Heart left ventricle (tissue), 16 donors: ENCODE data around the gene HS3ST1. TPM values are rescaled to one million over a fixed set of nuclear protein-coding genes. Genes with fewer than 3 reads are reported as not detected.
"Not testable (repeated sequence)": the region's sequence is repeated elsewhere in the genome, so short reads cannot be mapped to it uniquely, and the experiment has no call there.

Experiments
- ATAC-seq, 4 donors: fragments of 200-7000 bp; cut with Tn5 transposase; one replicate each; pipeline ENCODE4 v1.9.1; 2020 to 2022; ENCODE audit warnings: moderate library complexity in 4 of 4, mild to moderate bottlenecking in 3 of 4, moderate number of reproducible peaks in 1 of 4
- DNase-seq, 5 donors: peaks; one replicate each; pipeline ENCODE4 v3.0.0-alpha.2; 2020
- H3K27ac ChIP-seq, 12 donors: fragments of 200-600 bp; sonication (generic) in 4 of 12; one replicate each; pipeline versions ENCODE4 v1.5.0 to v1.8.0; 2016 to 2022; ENCODE audit warnings: mild to moderate bottlenecking in 2 of 12
- H3K27me3 ChIP-seq, 9 donors: fragments of 200-600 bp; sonication (generic) in 2 of 9; one replicate each; pipeline versions ENCODE4 v1.5.1 to v1.8.0; 2016 to 2022; ENCODE audit warnings: mild to moderate bottlenecking in 3 of 9
- H3K36me3 ChIP-seq, 9 donors: fragments of 200-600 bp; sonication (generic) in 2 of 9; one replicate each; pipeline versions ENCODE4 v1.5.0 to v1.8.0; 2018 to 2022; ENCODE audit warnings: mild to moderate bottlenecking in 2 of 9
- H3K4me1 ChIP-seq, 12 donors: fragments of 200-600 bp; sonication (generic) in 4 of 12; one replicate each; pipeline versions ENCODE4 v1.5.0 to v1.8.0; 2016 to 2022; ENCODE audit warnings: mild to moderate bottlenecking in 3 of 12
- H3K4me3 ChIP-seq, 12 donors: fragments of 200-600 bp; sonication (generic) in 4 of 12; one replicate each; pipeline versions ENCODE4 v1.5.0 to v1.8.0; 2017 to 2022; ENCODE audit warnings: mild to moderate bottlenecking in 9 of 12, moderate library complexity in 4 of 12
- H3K9me3 ChIP-seq, 12 donors: fragments of 200-600 bp; sonication (generic) in 4 of 12; one replicate each; pipeline versions ENCODE4 v1.5.0 to v1.8.0; 2016 to 2022; ENCODE audit warnings: mild to moderate bottlenecking in 1 of 12
- CTCF ChIP-seq, 12 donors: fragments of 200-600 bp; sonication (generic) in 4 of 12; IDR thresholded peaks; one replicate each; pipeline versions ENCODE4 v1.5.0 to v1.8.0; 2018 to 2022; ENCODE audit warnings: antibody characterized with exemption in 12 of 12, mild to moderate bottlenecking in 5 of 12
- POLR2A ChIP-seq, 2 donors: fragments of 450-650 bp; IDR thresholded peaks; one replicate each; pipeline ENCODE4 v1.6.1; 2017; ENCODE audit warnings: antibody characterized with exemption in 2 of 2, mild to moderate bottlenecking in 2 of 2, moderate library complexity in 2 of 2
- WGBS, 4 donors: extraction: QIAGEN DNeasy Blood & Tissue Kit in 2 of 4; methylation state at CpG; one replicate each; pipeline versions ENCODE4 v1.1.5 to v1.1.7; 2013 to 2018; 5-methylcytosine and 5-hydroxymethylcytosine counted together
- intact Hi-C, 10 donors: fragments of 100-400 bp; cut with DNase I; formaldehyde crosslinking; loops; one replicate each; pipeline versions ENCODE4 v1.11.1 to v1.14.2; 2022
- polyA plus RNA-seq, 2 donors: library from polyadenylated mRNA; stranded (reverse); fragments of 200-250 nt; gene quantifications; one replicate each; pipeline ENCODE4 v1.2.3, GENCODE V29; 2013
- total RNA-seq, 9 donors: library from RNA; depleted of rRNA in 2 of 9; stranded (reverse); fragments of >200 nt in 2 of 9; fragmentation: NEBNext Ultra II Directional in 3 of 9; extraction: Animal tissue kit (Norgen Biotek cat#: 25700) in 3 of 9; gene quantifications; one replicate each; pipeline versions ENCODE4 v1.1.0 to v1.2.4, GENCODE V29; 2016 to 2023
- donor health status: ischemic (EF 13 %, LVEDD 7.1; RV severe dilation, severe dysfunction).
- donor health status: healthy with polysubstance abuse.
- donor health status: DM: no; HTN: yes; CAD: no.
- donor health status: DM: no; HTN: no; CAD: no.
- donor health status: ischemic (EF 25% LVEDD 6.9; RV normal size, moderate dysfunction).
- donor health status: ischemic (EF 25% LVEDD 5.7; RV mildly dilated, moderate dysfunction).
- donor health status: healthy.
- donor health status: DM: yes; HTN: yes; CAD: no.
- donor health status: ischemic (EF 35%, LVEDD 5.7; RV mildly dilated, moderate dysfunction).
- donor health status: nonischemic (EF 11% LVEDD 7.7; RV severe dilation, severe dysfunction).
- donor health status: DM: yes; HTN: yes; CAD: no.
- donor health status: PGD.
- donor health status: ischemic (EF 29% LVEDD 5.4; RV normal size, mild dysfunction).
- donor health status: nonischemic (EF 23%, LVEDD 6.1; RV moderate dilation, normal function).

The HS3ST1 gene
- total and polyA plus RNA-seq, 11 donors = 0.30 to 2.5 (median 1.1) TPM

GRCh38 chr4:11393551-11393950 lies 35.1 kb downstream of the HS3ST1 start:
- H3K4me1 ChIP-seq = peaks cover 0 to 17% (median 0%) of the 10 kb centered on the region in 12 donors
- H3K9me3 ChIP-seq = no peaks in the 10 kb centered on the region
- intact Hi-C loops = no loop called here
- ATAC-seq (no peak), DNase-seq (no peak)
- TF ChIP-seq CTCF (IDR thresholded peaks at IDR 0.05) (no peak), POLR2A (IDR thresholded peaks at IDR 0.05) (no peak)
- no peaks in the 10 kb centered on the region for H3K27me3 ChIP-seq
- WGBS, 4 donors = 91 to 94% (median 93%) methylated on average over 2 of the region's 2 CpGs
- no peaks in the 10 kb centered on the region for H3K36me3 ChIP-seq
- H3K27ac ChIP-seq = no peak overlapping the region
- no peak overlapping the region for H3K4me3 ChIP-seq

DNA sequence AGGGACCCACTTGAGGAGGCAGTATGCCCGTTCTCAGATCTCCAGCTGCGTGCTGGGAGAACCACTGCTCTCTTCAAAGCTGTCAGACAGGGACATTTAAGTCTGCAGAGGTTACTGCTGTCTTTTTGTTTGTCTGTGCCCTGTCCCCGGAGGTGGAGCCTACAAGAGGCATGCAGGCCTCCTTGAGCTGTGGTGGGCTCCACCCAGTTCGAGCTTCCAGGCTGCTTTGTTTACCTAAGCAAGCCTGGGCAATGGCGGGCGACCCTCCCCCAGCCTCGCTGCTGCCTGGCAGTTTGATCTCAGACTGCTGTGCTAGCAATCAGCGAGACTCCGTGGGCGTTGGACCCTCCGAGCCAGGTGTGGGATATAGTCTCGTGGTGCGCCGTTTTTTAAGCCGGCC lies 44.6 kb downstream of the HS3ST1 start:
- H3K27me3 ChIP-seq, intact Hi-C loops, H3K4me3 ChIP-seq, H3K36me3 ChIP-seq, H3K9me3 ChIP-seq, DNase-seq, ATAC-seq, H3K27ac ChIP-seq, H3K4me1 ChIP-seq: not testable (repeated sequence)
- 76 to 85% (median 84%) methylated on average over 12 to 14 of the region's 15 CpGs for WGBS, 4 donors

DNA sequence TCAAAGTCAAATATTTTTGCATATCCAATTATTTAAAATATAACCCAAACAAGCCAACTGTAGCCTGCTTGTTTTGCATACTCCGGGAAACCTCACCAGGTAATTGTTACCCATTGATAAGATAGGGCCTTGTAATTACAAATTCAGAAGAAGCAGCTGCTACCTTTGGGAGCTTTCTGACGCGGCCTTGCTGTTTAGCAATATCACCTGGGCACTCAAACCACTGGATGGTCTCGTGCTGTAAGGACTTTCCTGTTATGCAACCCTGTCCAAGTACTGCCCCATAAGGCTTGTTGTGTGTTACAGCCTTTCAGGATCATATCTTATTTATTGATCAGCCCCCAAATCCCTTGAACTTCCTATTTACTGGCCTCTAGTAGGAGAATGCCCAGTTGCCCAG lies 52.1 kb downstream of the HS3ST1 start:
- no peaks in the 10 kb centered on the region for H3K4me1 ChIP-seq
- H3K36me3 ChIP-seq = no peaks in the 10 kb centered on the region
- ATAC-seq = no peak
- DNase-seq = no peak
- no peak overlapping the region for H3K4me3 ChIP-seq
- 65 to 86% (median 71%) methylated on average over 4 of the region's 4 CpGs for WGBS, 4 donors
- no peaks in the 10 kb centered on the region for H3K9me3 ChIP-seq
- H3K27ac ChIP-seq = no peak overlapping the region
- H3K27me3 ChIP-seq = no peaks in the 10 kb centered on the region
- intact Hi-C loops = no loop called here
- TF ChIP-seq POLR2A (IDR thresholded peaks at IDR 0.05) (no peak), CTCF (IDR thresholded peaks at IDR 0.05) (no peak)

- intact Hi-C loops = no loop called here
- no peak for ATAC-seq
- 70 to 74% (median 71%) methylated on average over 7 of the region's 7 CpGs for WGBS, 4 donors
- H3K9me3 ChIP-seq = no peaks in the 10 kb centered on the region
- TF ChIP-seq POLR2A (IDR thresholded peaks at IDR 0.05) (no peak), CTCF (IDR thresholded peaks at IDR 0.05) (no peak)
- H3K27ac ChIP-seq = no peak overlapping the region
- H3K36me3 ChIP-seq = no peaks in the 10 kb centered on the region
- DNase-seq = no peak
- no peak overlapping the region for H3K4me3 ChIP-seq
- H3K27me3 ChIP-seq = no peaks in the 10 kb centered on the region
- no peaks in the 10 kb centered on the region for H3K4me1 ChIP-seq
These were observed 52.5 kb downstream of the HS3ST1 start for GRCh38 chr4:11376146-11376545.

DNA sequence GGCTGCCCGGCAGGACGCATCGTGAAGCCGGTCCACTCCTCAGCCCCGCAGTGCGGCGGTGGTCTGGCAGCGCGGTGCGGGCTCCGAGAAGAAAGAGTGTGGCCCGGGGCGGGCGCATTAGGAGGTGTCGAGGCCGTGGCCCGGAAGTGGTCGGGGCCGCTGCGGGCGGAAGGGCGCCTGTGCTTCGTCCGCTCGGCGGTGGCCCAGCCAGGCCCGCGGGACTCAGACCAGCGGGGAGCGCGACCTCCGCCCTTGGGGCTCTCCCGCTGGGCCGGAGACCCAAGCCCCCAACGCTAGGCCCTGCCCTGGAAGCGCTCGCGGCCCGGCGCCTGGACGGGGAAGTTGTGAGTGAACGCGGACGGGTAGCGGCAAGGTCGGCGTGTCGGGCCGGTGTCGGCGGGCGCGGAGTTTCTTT lies 60.0 kb downstream of the HS3ST1 start:
- H3K9me3 ChIP-seq = no peaks in the 10 kb centered on the region
- peaks cover 0 to 26% (median 12%) of the 10 kb centered on the region in 9 donors for H3K27me3 ChIP-seq
- peaks cover 0 to 10% (median 0%) of the 10 kb centered on the region in 12 donors for H3K4me1 ChIP-seq
- intact Hi-C loops = no loop called here
- H3K27ac ChIP-seq = no peak overlapping the region
- ATAC-seq = peak in 1 of 4 donors; percentile 53
- WGBS, 4 donors = 13 to 30% (median 27%) methylated on average over 11 to 53 of the region's 53 CpGs
- H3K4me3 ChIP-seq = peak overlapping the region in 4 of 12 donors; percentile 24 to 35 (median 32)
- no peak for DNase-seq
- no peak for TF ChIP-seq POLR2A (IDR thresholded peaks at IDR 0.05)
- TF ChIP-seq CTCF (IDR thresholded peaks at IDR 0.05) = no peak
- H3K36me3 ChIP-seq = no peaks in the 10 kb centered on the region
